ENCODE results near the gene FHIT. TPM values are rescaled to one million over a fixed set of nuclear protein-coding genes. Genes with fewer than 3 reads are reported as not detected.

The FHIT gene
- total RNA-seq, 2 donors from 2014 or later: 6.8 to 12.3 TPM

DNA sequence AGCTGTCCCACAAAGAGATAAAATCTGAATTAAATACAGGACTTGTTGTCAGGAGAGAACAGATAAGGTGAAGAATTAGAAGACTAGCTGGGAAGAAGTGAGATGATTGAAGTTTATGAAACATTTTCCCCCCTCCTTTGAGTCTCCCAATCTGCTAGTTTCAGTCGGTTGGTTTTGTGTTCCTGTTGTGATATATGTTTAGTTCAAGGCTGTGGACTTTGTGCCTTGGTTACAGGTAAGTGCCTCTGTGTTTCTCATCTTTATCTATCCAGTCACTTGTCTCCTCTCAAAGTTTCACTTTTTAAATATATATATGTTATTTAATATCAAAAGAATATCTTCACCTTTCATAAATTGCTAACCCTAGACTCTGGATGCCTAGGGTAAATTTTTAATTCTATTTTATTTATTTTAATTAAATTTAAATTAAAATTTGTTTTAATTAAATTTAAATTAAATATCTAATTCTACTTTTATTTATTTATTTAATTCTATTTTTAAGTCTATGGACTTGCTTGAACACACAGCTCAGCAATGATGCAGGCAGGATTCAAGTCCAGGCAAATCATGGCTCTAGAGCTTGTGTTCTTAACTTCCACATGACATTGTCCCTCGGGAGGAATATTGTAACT, 190.0 kb downstream of the FHIT start:
- H3K4me1 Mint-ChIP-seq: peaks cover 5% of the 10 kb centered on the region
- H3K9ac ChIP-seq (ENCODE audit: extremely low read depth, low read length, poor library complexity, severe bottlenecking): no peak overlapping the region
- no peak overlapping the region for H3K4me3 Mint-ChIP-seq
- TF ChIP-seq, protein P1, sequence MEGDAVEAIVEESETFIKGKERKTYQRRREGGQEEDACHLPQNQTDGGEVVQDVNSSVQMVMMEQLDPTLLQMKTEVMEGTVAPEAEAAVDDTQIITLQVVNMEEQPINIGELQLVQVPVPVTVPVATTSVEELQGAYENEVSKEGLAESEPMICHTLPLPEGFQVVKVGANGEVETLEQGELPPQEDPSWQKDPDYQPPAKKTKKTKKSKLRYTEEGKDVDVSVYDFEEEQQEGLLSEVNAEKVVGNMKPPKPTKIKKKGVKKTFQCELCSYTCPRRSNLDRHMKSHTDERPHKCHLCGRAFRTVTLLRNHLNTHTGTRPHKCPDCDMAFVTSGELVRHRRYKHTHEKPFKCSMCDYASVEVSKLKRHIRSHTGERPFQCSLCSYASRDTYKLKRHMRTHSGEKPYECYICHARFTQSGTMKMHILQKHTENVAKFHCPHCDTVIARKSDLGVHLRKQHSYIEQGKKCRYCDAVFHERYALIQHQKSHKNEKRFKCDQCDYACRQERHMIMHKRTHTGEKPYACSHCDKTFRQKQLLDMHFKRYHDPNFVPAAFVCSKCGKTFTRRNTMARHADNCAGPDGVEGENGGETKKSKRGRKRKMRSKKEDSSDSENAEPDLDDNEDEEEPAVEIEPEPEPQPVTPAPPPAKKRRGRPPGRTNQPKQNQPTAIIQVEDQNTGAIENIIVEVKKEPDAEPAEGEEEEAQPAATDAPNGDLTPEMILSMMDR (conservative IDR thresholded peaks at IDR 0.05): no peak
- H3K9me3 Mint-ChIP-seq: no peaks in the 10 kb centered on the region
- DNase-seq: no peak
- H3K36me3 ChIP-seq (ENCODE audit: control insufficient read depth, insufficient read depth, low read length): no peaks in the 10 kb centered on the region
- H3K36me3 Mint-ChIP-seq (ENCODE audit: low read depth): no peaks in the 10 kb centered on the region
- no peak overlapping the region for H3K27ac Mint-ChIP-seq
- no peaks in the 10 kb centered on the region for H3K27me3 Mint-ChIP-seq (ENCODE audit: insufficient read depth)
- H3K27me3 ChIP-seq (ENCODE audit: control insufficient read depth, insufficient read depth, low read length, poor library complexity, severe bottlenecking): no peaks in the 10 kb centered on the region
- whole genome bisulfite sequencing, 2 experiments (ENCODE audit: insufficient coverage in 1 of 2, insufficient read length in 1 of 2): 77 to 100% methylated on average over 1 of the region's 2 CpGs
- no peaks in the 10 kb centered on the region for H3K9me3 ChIP-seq (ENCODE audit: control insufficient read depth, low read length)
- H3K4me1 ChIP-seq (ENCODE audit: control insufficient read depth, insufficient read depth, low read length): no peaks in the 10 kb centered on the region
- no peak overlapping the region for H3K27ac ChIP-seq (ENCODE audit: low read depth, low read length)
- H3K4me3 ChIP-seq (ENCODE audit: low read length): no peak overlapping the region

DNA sequence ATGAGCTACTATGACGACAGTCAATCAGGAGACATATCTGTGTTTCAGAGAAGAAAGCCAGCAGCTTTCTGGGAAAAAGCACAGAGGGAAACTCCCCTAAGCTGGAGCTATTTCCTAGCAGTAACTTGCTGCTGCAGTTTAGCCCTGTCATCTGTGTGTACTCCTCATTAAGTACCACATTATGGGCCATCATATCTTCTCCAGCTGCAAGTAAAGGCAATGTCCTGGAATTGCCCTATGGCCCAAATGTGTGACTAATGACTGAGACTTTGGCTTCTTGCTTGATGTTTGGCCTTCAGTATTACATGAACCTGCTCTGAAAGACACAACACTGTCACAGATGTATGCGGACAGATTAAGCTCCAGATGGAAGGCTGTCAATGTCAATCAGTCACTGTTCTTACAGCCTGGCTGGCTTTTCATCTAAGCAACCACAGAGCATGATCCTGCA, 190.8 kb downstream of the FHIT start:
- H3K9me3 Mint-ChIP-seq: no peaks in the 10 kb centered on the region
- peaks cover 8% of the 10 kb centered on the region for H3K4me1 Mint-ChIP-seq
- TF ChIP-seq, protein P1 (conservative IDR thresholded peaks at IDR 0.05): no peak
- H3K4me1 ChIP-seq (ENCODE audit: control insufficient read depth, insufficient read depth, low read length): no peaks in the 10 kb centered on the region
- H3K4me3 Mint-ChIP-seq: no peak overlapping the region
- no peaks in the 10 kb centered on the region for H3K27me3 Mint-ChIP-seq (ENCODE audit: insufficient read depth)
- H3K36me3 ChIP-seq (ENCODE audit: control insufficient read depth, insufficient read depth, low read length): no peaks in the 10 kb centered on the region
- H3K9ac ChIP-seq (ENCODE audit: extremely low read depth, low read length, poor library complexity, severe bottlenecking): no peak overlapping the region
- H3K27ac ChIP-seq (ENCODE audit: low read depth, low read length): no peak overlapping the region
- no peaks in the 10 kb centered on the region for H3K27me3 ChIP-seq (ENCODE audit: control insufficient read depth, insufficient read depth, low read length, poor library complexity, severe bottlenecking)
- no peaks in the 10 kb centered on the region for H3K36me3 Mint-ChIP-seq (ENCODE audit: low read depth)
- no peaks in the 10 kb centered on the region for H3K9me3 ChIP-seq (ENCODE audit: control insufficient read depth, low read length)
- 92 to 94% methylated on average over 2 of the region's 2 CpGs for WGBS, 2 experiments (ENCODE audit: insufficient coverage in 1 of 2, insufficient read length in 1 of 2)
- DNase-seq: no peak
- H3K4me3 ChIP-seq (ENCODE audit: low read length): no peak overlapping the region
- no peak overlapping the region for H3K27ac Mint-ChIP-seq

DNA sequence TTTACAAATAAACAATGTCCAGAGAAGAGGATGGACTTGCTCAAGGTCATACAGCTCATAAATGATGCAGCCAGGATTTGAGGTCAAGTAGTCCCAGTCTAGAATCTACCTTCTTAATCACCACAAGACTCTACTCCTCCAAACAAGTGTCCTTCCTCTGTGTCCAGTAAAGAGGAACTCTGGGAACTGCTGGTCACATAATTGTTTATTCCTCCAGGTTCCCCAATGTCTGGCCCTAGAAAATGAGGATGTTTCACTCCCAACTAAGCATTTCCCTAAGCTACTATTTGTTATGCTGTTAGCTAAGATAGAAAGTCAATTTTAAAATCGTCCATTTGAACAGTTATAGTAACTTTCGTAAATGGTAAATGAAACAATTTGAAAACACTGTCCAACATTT, 192.4 kb downstream of the FHIT start:
- Mint-ChIP-seq H3K27me3 (ENCODE audit: insufficient read depth) (peaks cover 5% of the 10 kb centered on the region), H3K27ac (no peak overlapping the region), H3K4me3 (no peak overlapping the region), H3K36me3 (ENCODE audit: low read depth) (no peaks in the 10 kb centered on the region), H3K4me1 (peaks cover 8% of the 10 kb centered on the region), H3K9me3 (no peaks in the 10 kb centered on the region)
- no peaks in the 10 kb centered on the region for H3K4me1 ChIP-seq (ENCODE audit: control insufficient read depth, insufficient read depth, low read length)
- H3K4me3 ChIP-seq (ENCODE audit: low read length): no peak overlapping the region
- no peak overlapping the region for H3K27ac ChIP-seq (ENCODE audit: low read depth, low read length)
- no peak overlapping the region for H3K9ac ChIP-seq (ENCODE audit: extremely low read depth, low read length, poor library complexity, severe bottlenecking)
- H3K27me3 ChIP-seq (ENCODE audit: control insufficient read depth, insufficient read depth, low read length, poor library complexity, severe bottlenecking): no peaks in the 10 kb centered on the region
- no peak for DNase-seq
- no peaks in the 10 kb centered on the region for H3K36me3 ChIP-seq (ENCODE audit: control insufficient read depth, insufficient read depth, low read length)
- TF ChIP-seq, protein P1 (conservative IDR thresholded peaks at IDR 0.05): no peak
- WGBS, 2 experiments (ENCODE audit: insufficient coverage in 1 of 2, insufficient read length in 1 of 2): 82% methylated on average over 2 of the region's 2 CpGs; no CpG with 5 or more reads in 1 of the 2 experiments
- H3K9me3 ChIP-seq (ENCODE audit: control insufficient read depth, low read length): no peaks in the 10 kb centered on the region
